Psoas muscle (tissue), 8 donors: Measurements from ENCODE around the gene RAB12. TPM values are rescaled to one million over a fixed set of nuclear protein-coding genes. Genes with fewer than 3 reads are reported as not detected.

Source experiments
- ATAC-seq, 4 donors: fragments of 200-7000 bp; cut with Tn5 transposase; one replicate each; pipeline ENCODE4 v1.9.1; 2020; ENCODE audit warnings: moderate library complexity in 3 of 4, mild to moderate bottlenecking in 2 of 4
- DNase-seq, 2 donors: peaks; one replicate each; pipeline ENCODE4 v3.0.0-alpha.2; 2020
- H3K27ac ChIP-seq: fragments of 200-600 bp; one replicate; pipeline ENCODE4 v1.8.0; 2022
- H3K27me3 ChIP-seq, 3 donors: fragments of 200-600 bp in 1 of 3; one replicate each; pipeline versions ENCODE4 v1.6.1 to v1.8.0; 2013 to 2022; ENCODE audit warnings: low read length in 2 of 3, mild to moderate bottlenecking in 2 of 3, moderate library complexity in 1 of 3; ENCODE audit not compliant: insufficient read depth in 3 of 3
- H3K36me3 ChIP-seq, 2 donors: fragments of 200-600 bp in 1 of 2; one replicate each; pipeline versions ENCODE4 v1.6.1 to v1.8.0; 2013 to 2022; ENCODE audit warnings: low read depth in 1 of 2, mild to moderate bottlenecking in 1 of 2, moderate library complexity in 1 of 2; ENCODE audit not compliant: insufficient read depth in 1 of 2
- H3K4me1 ChIP-seq: fragments of 200-600 bp; one replicate; pipeline ENCODE4 v1.8.0; 2022
- H3K4me3 ChIP-seq: fragments of 200-600 bp; one replicate; pipeline ENCODE4 v1.8.0; 2022; ENCODE audit warnings: mild to moderate bottlenecking
- H3K9me3 ChIP-seq: fragments of 200-600 bp; one replicate; pipeline ENCODE4 v1.8.0; 2022
- WGBS, 3 donors: extraction: QIAGEN DNeasy Blood & Tissue Kit; methylation state at CpG; one replicate each; pipeline versions ENCODE4 v1.1.6 to v1.1.7; 2013; 5-methylcytosine and 5-hydroxymethylcytosine counted together
- intact Hi-C, 2 donors: fragments of 100-400 bp; cut with DNase I; formaldehyde crosslinking; loops; one replicate each; pipeline versions ENCODE4 v1.11.0 to v1.14.2; 2022
- polyA plus RNA-seq, 3 donors: library from polyadenylated mRNA; stranded (reverse); fragments of 200-250 nt; gene quantifications; one replicate each; pipeline ENCODE4 v1.2.3, GENCODE V29; 2013
- total RNA-seq, 4 donors: library from RNA; stranded (reverse); fragmentation: NEBNext Ultra II Directional in 2 of 4; extraction: Animal tissue kit (Norgen Biotek cat#: 25700) in 2 of 4; gene quantifications; one replicate each; pipeline versions ENCODE4 v1.2.1 to v1.2.4, GENCODE V29; 2021 to 2023
- TF ChIP-seq, protein P1 (sequence below): fragments of 200-600 bp; IDR thresholded peaks from one replicate; pipeline ENCODE4 v1.8.0; 2022; ENCODE audit warnings: antibody characterized with exemption
- donor health status: healthy with polysubstance abuse.
- donor health status: DM: no; HTN: no; CAD: no; lungs with moderate emphysema.
- donor health status: Bipolar disorder and iron deficiency.
- donor health status: healthy.
- donor health status: DM: yes; HTN: yes; CAD: no.
- donor health status: DM: no; HTN: no; CAD: no.
- donor health status: DM: no; HTN: no; CAD: no.
- donor health status: DM: yes; HTN: yes; CAD: no.

Gene RAB12
- total and polyA plus RNA-seq, 7 donors: 49.0 to 239 (median 111) TPM

DNA sequence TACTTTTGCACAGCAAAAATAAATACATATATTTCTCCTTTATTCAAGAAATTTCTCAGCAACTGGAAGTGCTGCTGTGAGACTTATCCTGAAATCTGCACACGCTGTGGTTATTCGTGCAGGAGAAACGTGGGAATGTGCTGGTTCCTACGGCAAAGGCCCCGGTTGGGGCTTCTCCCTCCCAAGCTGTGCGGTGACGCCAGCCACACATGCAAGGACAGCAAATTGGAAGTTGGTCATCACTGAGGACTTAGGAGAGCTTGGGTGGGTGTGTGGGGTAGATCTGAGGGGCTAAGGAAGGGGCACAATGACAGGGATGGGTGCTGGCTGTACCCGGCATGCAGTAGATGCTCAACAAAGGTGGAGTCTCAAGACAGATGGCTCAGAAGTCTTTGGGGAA lies 79.6 kb downstream of the RAB12 start:
- TF ChIP-seq, protein P1, sequence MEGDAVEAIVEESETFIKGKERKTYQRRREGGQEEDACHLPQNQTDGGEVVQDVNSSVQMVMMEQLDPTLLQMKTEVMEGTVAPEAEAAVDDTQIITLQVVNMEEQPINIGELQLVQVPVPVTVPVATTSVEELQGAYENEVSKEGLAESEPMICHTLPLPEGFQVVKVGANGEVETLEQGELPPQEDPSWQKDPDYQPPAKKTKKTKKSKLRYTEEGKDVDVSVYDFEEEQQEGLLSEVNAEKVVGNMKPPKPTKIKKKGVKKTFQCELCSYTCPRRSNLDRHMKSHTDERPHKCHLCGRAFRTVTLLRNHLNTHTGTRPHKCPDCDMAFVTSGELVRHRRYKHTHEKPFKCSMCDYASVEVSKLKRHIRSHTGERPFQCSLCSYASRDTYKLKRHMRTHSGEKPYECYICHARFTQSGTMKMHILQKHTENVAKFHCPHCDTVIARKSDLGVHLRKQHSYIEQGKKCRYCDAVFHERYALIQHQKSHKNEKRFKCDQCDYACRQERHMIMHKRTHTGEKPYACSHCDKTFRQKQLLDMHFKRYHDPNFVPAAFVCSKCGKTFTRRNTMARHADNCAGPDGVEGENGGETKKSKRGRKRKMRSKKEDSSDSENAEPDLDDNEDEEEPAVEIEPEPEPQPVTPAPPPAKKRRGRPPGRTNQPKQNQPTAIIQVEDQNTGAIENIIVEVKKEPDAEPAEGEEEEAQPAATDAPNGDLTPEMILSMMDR: no peak
- no peaks in the 10 kb centered on the region for H3K4me1 ChIP-seq
- H3K27me3 ChIP-seq: no peaks in the 10 kb centered on the region
- WGBS, 3 donors: 93 to 96% (median 94%) methylated on average over 8 of the region's 8 CpGs
- DNase-seq: no peak
- no peaks in the 10 kb centered on the region for H3K9me3 ChIP-seq
- no peak overlapping the region for H3K27ac ChIP-seq
- no peaks in the 10 kb centered on the region for H3K36me3 ChIP-seq
- intact Hi-C loops: no loop called here
- no peak for ATAC-seq
- H3K4me3 ChIP-seq: no peak overlapping the region

Other genes starting within 250 kb of the RAB12 start
- 1 to 10 TPM; 2.1 to 5.3 (median 3.8) TPM for gene MTCL1, start 96.1 kb downstream of the RAB12 start, total RNA-seq
- gene MTCL1, start 96.1 kb downstream of the RAB12 start, polyA plus RNA-seq: 1 to 10 TPM; 1.3 to 3.7 (median 3.0) TPM